Osteocyte (in vitro differentiated cells): ENCODE measurements around the gene ATG2B. TPM values are rescaled to one million over a fixed set of nuclear protein-coding genes. Genes with fewer than 3 reads are reported as not detected.
A peak's percentile ranks its signal among the peaks of the same experiment; 100 is the strongest.

Experiments
- DNase-seq: peaks from one replicate; pipeline ENCODE4 v3.0.0; 2021; ENCODE audit warnings: mixed read lengths; ENCODE audit not compliant: unreplicated experiment; ENCODE audit errors: extremely low spot score
- H3K27ac Mint-ChIP-seq: one replicate; pipeline ENCODE4 v1.8.0; 2021; ENCODE audit warnings: mild to moderate bottlenecking, mixed read lengths; ENCODE audit not compliant: unreplicated experiment
- H3K27me3 Mint-ChIP-seq: one replicate; pipeline ENCODE4 v1.8.0; 2021; ENCODE audit warnings: mixed read lengths; ENCODE audit not compliant: unreplicated experiment
- H3K36me3 Mint-ChIP-seq: one replicate; pipeline ENCODE4 v1.8.0; 2021; ENCODE audit warnings: mixed read lengths; ENCODE audit not compliant: unreplicated experiment
- H3K4me1 Mint-ChIP-seq: one replicate; pipeline ENCODE4 v1.8.0; 2021; ENCODE audit warnings: mixed read lengths; ENCODE audit not compliant: unreplicated experiment
- H3K4me3 Mint-ChIP-seq: one replicate; pipeline ENCODE4 v1.8.0; 2021; ENCODE audit warnings: mild to moderate bottlenecking, moderate library complexity, mixed read lengths; ENCODE audit not compliant: unreplicated experiment
- H3K9me3 Mint-ChIP-seq: one replicate; pipeline ENCODE4 v1.8.0; 2021; ENCODE audit warnings: mixed read lengths; ENCODE audit not compliant: unreplicated experiment
- CTCF ChIP-seq: fragments of 200-600 bp; sonication (generic); IDR thresholded peaks from 2 replicates; pipeline ENCODE4 v1.5.0; 2021; ENCODE audit warnings: antibody characterized with exemption, mild to moderate bottlenecking, moderate library complexity
- total RNA-seq: library from RNA; stranded (reverse); gene quantifications from 2 replicates; pipeline ENCODE4 v1.2.1, GENCODE V29; 2021

The ATG2B gene
- total RNA-seq, 1 donor from 2014 or later: 26.9 TPM

DNA sequence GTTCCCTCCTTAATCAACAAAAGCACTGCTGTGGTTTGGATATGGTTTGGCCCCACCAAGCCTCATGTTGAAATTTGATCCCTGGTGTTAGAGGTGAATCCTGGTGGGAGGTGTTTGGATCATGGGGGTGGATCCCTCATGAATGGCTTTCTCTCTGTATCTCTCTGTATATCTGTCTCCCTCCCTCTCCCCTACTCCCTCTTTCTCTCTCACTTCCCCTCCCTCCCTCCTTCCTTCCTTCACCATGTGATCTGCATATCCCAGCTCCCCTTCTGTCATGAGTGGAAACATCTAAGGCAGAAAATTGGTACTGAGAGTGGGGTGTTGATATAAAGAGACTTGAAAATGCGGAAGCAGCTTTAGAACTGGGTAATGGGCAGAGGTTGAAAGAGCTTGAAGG, 5.4 kb upstream of the ATG2B start:
- Mint-ChIP-seq H3K4me1 (peaks cover 13% of the 10 kb centered on the region), H3K4me3 (no peak overlapping the region), H3K9me3 (peaks cover 7% of the 10 kb centered on the region), H3K27me3 (no peaks in the 10 kb centered on the region), H3K27ac (no peak overlapping the region), H3K36me3 (peaks cover 7% of the 10 kb centered on the region)
- no peak for TF ChIP-seq CTCF
- DNase-seq: no peak

- TF ChIP-seq CTCF: no peak
- Mint-ChIP-seq H3K9me3 (peaks cover 7% of the 10 kb centered on the region), H3K4me3 (peak overlapping the region; percentile 83), H3K36me3 (peaks cover 7% of the 10 kb centered on the region), H3K27ac (no peak overlapping the region), H3K27me3 (no peaks in the 10 kb centered on the region), H3K4me1 (peaks cover 36% of the 10 kb centered on the region)
- DNase-seq: no peak
Observed at GRCh38 chr14:96364962-96365361, 1.8 kb upstream of the ATG2B start.

- Mint-ChIP-seq H3K9me3 (peaks cover 3% of the 10 kb centered on the region), H3K27ac (peak overlapping the region; percentile 76), H3K4me3 (peak overlapping the region; percentile 83), H3K27me3 (no peaks in the 10 kb centered on the region), H3K4me1 (peaks cover 40% of the 10 kb centered on the region), H3K36me3 (peaks cover 3% of the 10 kb centered on the region)
- no peak for TF ChIP-seq CTCF
- no peak for DNase-seq
Observed at GRCh38 chr14:96363751-96364336, 703 bp upstream of the ATG2B start.

DNA sequence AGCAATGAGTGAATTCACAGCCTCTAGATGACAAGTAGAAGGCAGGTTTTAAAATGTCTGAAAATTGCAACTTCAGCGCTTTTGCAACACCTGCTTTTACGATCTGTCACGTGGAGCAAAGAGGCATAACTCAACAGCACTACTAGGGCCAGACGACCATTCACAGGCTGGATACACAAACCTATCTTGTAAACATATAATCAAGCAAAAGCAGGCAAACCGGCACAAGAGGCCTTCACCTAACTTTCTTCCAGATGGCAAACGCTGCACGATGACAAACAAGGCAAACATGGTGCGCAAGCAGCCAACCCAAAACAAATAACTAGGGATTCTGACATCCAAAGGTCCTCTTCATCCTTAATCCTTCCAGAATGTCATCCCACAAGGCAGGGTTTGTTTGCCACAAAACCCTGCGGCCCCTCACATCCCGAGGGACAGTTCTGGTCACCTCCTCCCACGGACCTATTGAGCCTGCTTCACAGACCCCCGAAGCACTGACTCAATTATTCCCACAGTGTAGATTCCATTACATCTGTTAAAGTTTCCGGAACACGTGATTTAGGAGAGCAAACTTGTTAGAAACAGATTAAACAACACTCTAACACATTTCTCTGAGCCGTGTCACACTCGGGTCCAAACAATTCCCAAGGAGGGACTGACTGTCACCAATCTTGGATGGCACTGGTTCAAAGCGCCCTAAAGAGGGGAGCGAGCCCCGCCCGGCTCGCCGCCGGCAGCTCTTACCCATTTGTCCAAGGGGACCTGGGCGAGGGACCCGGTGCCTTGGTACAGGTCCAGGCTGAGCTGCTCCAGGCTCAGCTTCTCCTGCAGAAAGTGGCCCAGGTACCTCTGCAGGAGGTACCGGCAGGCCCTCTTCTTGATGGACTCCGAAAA, 823 bp downstream of the ATG2B start:
- Mint-ChIP-seq H3K27ac (peak overlapping the region; percentile 79), H3K4me1 (peaks cover 40% of the 10 kb centered on the region), H3K36me3 (no peaks in the 10 kb centered on the region), H3K9me3 (no peaks in the 10 kb centered on the region), H3K4me3 (peak overlapping the region; percentile 92), H3K27me3 (no peaks in the 10 kb centered on the region)
- no peak for TF ChIP-seq CTCF
- DNase-seq: no peak

DNA sequence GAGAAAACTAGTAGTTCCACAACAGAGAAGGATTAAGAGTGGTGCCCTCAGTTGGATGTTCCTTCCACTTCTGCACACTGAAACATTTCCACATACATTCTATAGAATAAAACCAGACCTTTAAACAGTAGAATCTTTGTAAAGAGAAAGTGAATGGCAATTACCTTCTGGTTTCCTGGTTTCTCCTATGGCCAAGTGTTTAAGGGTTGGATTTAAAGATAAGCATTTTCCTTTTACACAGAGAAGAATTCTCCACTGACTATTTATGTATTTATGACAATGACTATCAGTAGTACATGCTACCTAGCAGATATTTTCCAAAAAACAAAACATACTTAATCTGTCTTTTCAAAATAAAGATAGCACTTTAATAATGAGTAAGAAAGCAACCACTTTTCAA, 3.2 kb downstream of the ATG2B start:
- no peak for DNase-seq
- TF ChIP-seq CTCF: no peak
- no peak overlapping the region for H3K4me3 Mint-ChIP-seq
- H3K27ac Mint-ChIP-seq: no peak overlapping the region
- H3K4me1 Mint-ChIP-seq: peaks cover 37% of the 10 kb centered on the region
- H3K36me3 Mint-ChIP-seq: no peaks in the 10 kb centered on the region
- H3K9me3 Mint-ChIP-seq: no peaks in the 10 kb centered on the region
- H3K27me3 Mint-ChIP-seq: no peaks in the 10 kb centered on the region
